Activated T-cell treated with anti-CD3 and anti-CD28 coated beads, Interleukin-2, amount 50 U/mL, for 72 hours (primary cell): ENCODE data around the gene EBF3. TPM values are rescaled to one million over a fixed set of nuclear protein-coding genes. Genes with fewer than 3 reads are reported as not detected.

Experiments
- ATAC-seq, 2 donors: fragments of 150-1000 bp; cut with Tn5 transposase; replicated peaks in 1 of 2; 2 replicates each; pipeline ENCODE4 v1.10.0; 2021; ENCODE audit warnings: moderate library complexity in 2 of 2, mild to moderate bottlenecking in 1 of 2
- DNase-seq, 2 donors: peaks; one replicate each; pipeline ENCODE4 v3.0.0; 2021 to 2022; ENCODE audit warnings: mixed read lengths in 1 of 2
- H3K27ac Mint-ChIP-seq: one replicate; pipeline ENCODE4 v1.8.0; 2022; ENCODE audit warnings: mild to moderate bottlenecking, moderate library complexity, mixed read lengths
- H3K27me3 Mint-ChIP-seq: one replicate; pipeline ENCODE4 v1.8.0; 2022; ENCODE audit warnings: low read depth, mixed read lengths
- H3K36me3 Mint-ChIP-seq, 2 donors: one replicate each; pipeline ENCODE4 v1.8.0; 2022; ENCODE audit warnings: mixed read lengths in 2 of 2, mild to moderate bottlenecking in 1 of 2; ENCODE audit not compliant: insufficient read depth in 2 of 2
- H3K4me1 Mint-ChIP-seq: one replicate; pipeline ENCODE4 v1.8.0; 2022; ENCODE audit warnings: low read depth, mixed read lengths
- H3K4me3 Mint-ChIP-seq, 2 donors: one replicate each; pipeline ENCODE4 v1.8.0; 2022; ENCODE audit warnings: mild to moderate bottlenecking in 2 of 2, mixed read lengths in 2 of 2, moderate library complexity in 2 of 2
- H3K9me3 Mint-ChIP-seq, 2 donors: one replicate each; pipeline ENCODE4 v1.8.0; 2022; ENCODE audit warnings: mixed read lengths in 2 of 2
- total RNA-seq, 2 donors: library from RNA; stranded (reverse); gene quantifications; one replicate each; pipeline ENCODE4 v1.2.3, GENCODE V29; 2022

Gene EBF3
- total RNA-seq, 2 donors from 2014 or later = not detected

- no peak overlapping the region for H3K4me3 Mint-ChIP-seq
- no peaks in the 10 kb centered on the region for H3K27me3 Mint-ChIP-seq
- ATAC-seq = no peak
- DNase-seq = no peak
- H3K27ac Mint-ChIP-seq = no peak overlapping the region
- no peaks in the 10 kb centered on the region for H3K36me3 Mint-ChIP-seq
- H3K9me3 Mint-ChIP-seq = no peaks in the 10 kb centered on the region
- no peaks in the 10 kb centered on the region for H3K4me1 Mint-ChIP-seq
These were observed 126.0 kb downstream of the EBF3 start for GRCh38 chr10:129837909-129838582.

GRCh38 chr10:129836253-129836652 is 127.8 kb downstream of the EBF3 start:
- DNase-seq = no peak
- Mint-ChIP-seq H3K27me3 (no peaks in the 10 kb centered on the region), H3K9me3 (no peaks in the 10 kb centered on the region), H3K4me3 (no peak overlapping the region), H3K4me1 (no peaks in the 10 kb centered on the region), H3K27ac (no peak overlapping the region), H3K36me3 (no peaks in the 10 kb centered on the region)
- ATAC-seq = no peak

GRCh38 chr10:129833994-129834739 is 129.9 kb downstream of the EBF3 start:
- H3K4me3 Mint-ChIP-seq = no peak overlapping the region
- no peak overlapping the region for H3K27ac Mint-ChIP-seq
- ATAC-seq = no peak
- DNase-seq = no peak
- H3K4me1 Mint-ChIP-seq = no peaks in the 10 kb centered on the region
- H3K27me3 Mint-ChIP-seq = no peaks in the 10 kb centered on the region
- no peaks in the 10 kb centered on the region for H3K36me3 Mint-ChIP-seq
- no peaks in the 10 kb centered on the region for H3K9me3 Mint-ChIP-seq

GRCh38 chr10:129833468-129833950 is 130.6 kb downstream of the EBF3 start:
- H3K27ac Mint-ChIP-seq = no peak overlapping the region
- DNase-seq (no peak), ATAC-seq (no peak)
- H3K27me3 Mint-ChIP-seq = no peaks in the 10 kb centered on the region
- no peak overlapping the region for H3K4me3 Mint-ChIP-seq
- H3K9me3 Mint-ChIP-seq = no peaks in the 10 kb centered on the region
- no peaks in the 10 kb centered on the region for H3K4me1 Mint-ChIP-seq
- no peaks in the 10 kb centered on the region for H3K36me3 Mint-ChIP-seq

- no peaks in the 10 kb centered on the region for H3K9me3 Mint-ChIP-seq
- DNase-seq = no peak
- no peaks in the 10 kb centered on the region for H3K27me3 Mint-ChIP-seq
- no peaks in the 10 kb centered on the region for H3K36me3 Mint-ChIP-seq
- H3K27ac Mint-ChIP-seq = no peak overlapping the region
- ATAC-seq = no peak
- H3K4me1 Mint-ChIP-seq = no peaks in the 10 kb centered on the region
- no peak overlapping the region for H3K4me3 Mint-ChIP-seq
These were observed 131.3 kb downstream of the EBF3 start for GRCh38 chr10:129832573-129833467.

GRCh38 chr10:129831150-129831549 is 132.9 kb downstream of the EBF3 start:
- no peak overlapping the region for H3K27ac Mint-ChIP-seq
- no peaks in the 10 kb centered on the region for H3K36me3 Mint-ChIP-seq
- H3K9me3 Mint-ChIP-seq = no peaks in the 10 kb centered on the region
- DNase-seq (no peak), ATAC-seq (no peak)
- no peaks in the 10 kb centered on the region for H3K27me3 Mint-ChIP-seq
- H3K4me1 Mint-ChIP-seq = no peaks in the 10 kb centered on the region
- no peak overlapping the region for H3K4me3 Mint-ChIP-seq

- ATAC-seq (no peak), DNase-seq (no peak)
- Mint-ChIP-seq H3K4me1 (no peaks in the 10 kb centered on the region), H3K27ac (no peak overlapping the region), H3K4me3 (no peak overlapping the region), H3K27me3 (no peaks in the 10 kb centered on the region), H3K36me3 (no peaks in the 10 kb centered on the region), H3K9me3 (no peaks in the 10 kb centered on the region)
These were observed 138.2 kb downstream of the EBF3 start for GRCh38 chr10:129825826-129826225.

- H3K36me3 Mint-ChIP-seq = no peaks in the 10 kb centered on the region
- no peaks in the 10 kb centered on the region for H3K9me3 Mint-ChIP-seq
- ATAC-seq (no peak), DNase-seq (no peak)
- H3K4me1 Mint-ChIP-seq = no peaks in the 10 kb centered on the region
- H3K4me3 Mint-ChIP-seq = no peak overlapping the region
- no peak overlapping the region for H3K27ac Mint-ChIP-seq
- no peaks in the 10 kb centered on the region for H3K27me3 Mint-ChIP-seq
These were observed 138.9 kb downstream of the EBF3 start for GRCh38 chr10:129825221-129825620.

- H3K4me1 Mint-ChIP-seq = no peaks in the 10 kb centered on the region
- no peak for DNase-seq
- ATAC-seq = no peak
- no peak overlapping the region for H3K4me3 Mint-ChIP-seq
- H3K36me3 Mint-ChIP-seq = peaks cover 3 to 5% of the 10 kb centered on the region in 2 donors
- peaks cover 4% of the 10 kb centered on the region in 2 donors for H3K9me3 Mint-ChIP-seq
- no peaks in the 10 kb centered on the region for H3K27me3 Mint-ChIP-seq
- no peak overlapping the region for H3K27ac Mint-ChIP-seq
These were observed 143.6 kb downstream of the EBF3 start for GRCh38 chr10:129820451-129820850.

GRCh38 chr10:129816656-129817045 is 147.4 kb downstream of the EBF3 start:
- no peak for DNase-seq
- Mint-ChIP-seq H3K27me3 (no peaks in the 10 kb centered on the region), H3K4me3 (no peak overlapping the region), H3K9me3 (peaks cover 4% of the 10 kb centered on the region in 2 donors), H3K4me1 (no peaks in the 10 kb centered on the region), H3K27ac (no peak overlapping the region), H3K36me3 (peaks cover 3 to 5% of the 10 kb centered on the region in 2 donors)
- ATAC-seq = no peak

GRCh38 chr10:129815898-129816655 is 148.0 kb downstream of the EBF3 start:
- H3K27ac Mint-ChIP-seq = no peak overlapping the region
- ATAC-seq = no peak
- H3K36me3 Mint-ChIP-seq = peaks cover 3 to 5% of the 10 kb centered on the region in 2 donors
- peaks cover 4% of the 10 kb centered on the region in 2 donors for H3K9me3 Mint-ChIP-seq
- no peaks in the 10 kb centered on the region for H3K27me3 Mint-ChIP-seq
- DNase-seq = no peak
- no peaks in the 10 kb centered on the region for H3K4me1 Mint-ChIP-seq
- H3K4me3 Mint-ChIP-seq = no peak overlapping the region
